Keratinocyte (primary cell): ENCODE results near the gene TPGS1. TPM values are rescaled to one million over a fixed set of nuclear protein-coding genes. Genes with fewer than 3 reads are reported as not detected.

Source experiments
- DNase-seq: peaks from one replicate; pipeline ENCODE4 v3.0.0-alpha.2; 2011; ENCODE audit warnings: low read depth, missing footprints, low spot score
- FAIRE-seq: peaks from 2 replicates; lab custom pipeline; 2011; peaks lifted over from hg19 to GRCh38; lab: Jason Lieb, UNC
- H2AFZ ChIP-seq: 2 replicates; pipeline ENCODE4 v1.6.0; 2012; ENCODE audit warnings: low read length, control low read depth, inconsistent platforms; ENCODE audit not compliant: control insufficient read depth
- H3K27ac ChIP-seq: 2 replicates; pipeline ENCODE4 v1.5.1; 2011; ENCODE audit warnings: low read length; ENCODE audit not compliant: control insufficient read depth, insufficient read depth
- H3K27me3 ChIP-seq: 3 replicates; pipeline ENCODE4 v1.6.0; 2011; ENCODE audit warnings: low read length; ENCODE audit not compliant: control insufficient read depth, insufficient read depth; ENCODE audit errors: extremely low read depth
- H3K36me3 ChIP-seq, 2 experiments: 2 replicates in 1 of 2; 3 replicates in 1 of 2; pipeline ENCODE4 v1.5.1; 2011; ENCODE audit warnings: low read length in 2 of 2, mild to moderate bottlenecking in 1 of 2; ENCODE audit not compliant: control insufficient read depth in 2 of 2, insufficient read depth in 2 of 2; ENCODE audit errors: extremely low read depth in 1 of 2
- H3K4me1 ChIP-seq: 3 replicates; pipeline ENCODE4 v1.5.1; 2011; ENCODE audit warnings: low read length; ENCODE audit not compliant: control insufficient read depth, insufficient read depth; ENCODE audit errors: extremely low read depth
- H3K4me2 ChIP-seq: 3 replicates; pipeline ENCODE4 v1.6.0; 2011; ENCODE audit warnings: low read depth, low read length; ENCODE audit not compliant: control insufficient read depth, insufficient read depth; ENCODE audit errors: extremely low read depth
- H3K4me3 ChIP-seq, 3 experiments: fragments of 200-600 bp in 1 of 3; sonication (generic) in 1 of 3; 2 replicates in 2 of 3; 3 replicates in 1 of 3; pipeline ENCODE4 v1.5.1; 2011 to 2016; ENCODE audit warnings: low read length in 3 of 3, mild to moderate bottlenecking in 3 of 3, control low read depth in 2 of 3, inconsistent platforms in 1 of 3, low read depth in 1 of 3, mixed read lengths in 1 of 3, mixed run types in 1 of 3, moderate library complexity in 1 of 3; ENCODE audit not compliant: control insufficient read depth in 2 of 3, insufficient read depth in 2 of 3; ENCODE audit errors: extremely low read depth in 1 of 3
- H3K79me2 ChIP-seq: 2 replicates; pipeline ENCODE4 v1.6.0; 2012; ENCODE audit warnings: low read length; ENCODE audit not compliant: control insufficient read depth, insufficient read depth
- H3K9ac ChIP-seq: 3 replicates; pipeline ENCODE4 v1.6.0; 2011; ENCODE audit warnings: low read length; ENCODE audit not compliant: control insufficient read depth, insufficient read depth; ENCODE audit errors: extremely low read depth
- H3K9me1 ChIP-seq: 3 replicates; pipeline ENCODE4 v1.6.0; 2011; ENCODE audit warnings: low read length; ENCODE audit not compliant: control insufficient read depth, insufficient read depth; ENCODE audit errors: extremely low read depth
- H3K9me3 ChIP-seq: 2 replicates; pipeline ENCODE4 v1.5.1; 2012; ENCODE audit warnings: low read depth, low read length; ENCODE audit not compliant: control insufficient read depth
- H4K20me1 ChIP-seq: 3 replicates; pipeline ENCODE4 v1.6.0; 2011; ENCODE audit warnings: low read length; ENCODE audit not compliant: control insufficient read depth, insufficient read depth; ENCODE audit errors: extremely low read depth
- EZH2 ChIP-seq: IDR thresholded peaks from one replicate; pipeline ENCODE4 v1.6.1; 2012; ENCODE audit warnings: inconsistent platforms, mild to moderate bottlenecking, low read length, moderate library complexity
- dilution Hi-C: fragments of 300-500 bp; cut with MboI; formaldehyde crosslinking; loops from one replicate; pipeline ENCODE4 v1.7.0; 2020; ENCODE audit warnings: low sequenced_read_pairs; ENCODE audit not compliant: extremely low pct_ligation_motif_present
- polyA plus RNA-seq, 5 experiments: library from polyadenylated mRNA; depleted of rRNA in 3 of 5; stranded (reverse) in 3 of 5; stranded (forward) in 1 of 5; unstranded in 1 of 5; fragments of >200 nt; gene quantifications; 1 replicate in 1 of 5; 2 replicates in 3 of 5; 3 replicates in 1 of 5; pipeline versions ENCODE4 v1.2.1 to v1.2.3, GENCODE V29; 2011 to 2012; ENCODE audit warnings: missing spikeins in 2 of 5, low read depth in 1 of 5, low replicate concordance in 1 of 5
- TF ChIP-seq, protein P1 (sequence below), 3 experiments: IDR thresholded peaks in 1 of 3; conservative IDR thresholded peaks in 1 of 3; optimal IDR thresholded peaks in 1 of 3; 2 replicates in 2 of 3; 3 replicates in 1 of 3; pipeline versions ENCODE3 to v1.5.1; 2011; ENCODE audit warnings: low read length in 3 of 3, mild to moderate bottlenecking in 3 of 3, moderate library complexity in 2 of 3, control low read depth in 1 of 3, inconsistent platforms in 1 of 3; ENCODE audit not compliant: insufficient read depth in 2 of 3; ENCODE audit errors: extremely low read depth in 1 of 3

TPGS1 gene
- polyA plus RNA-seq, 1 donor (not counting 4 experiments of a cell fraction or from before 2014, with no cell fraction given): 1.4 TPM

GRCh38 chr19:525857-526419, 18.6 kb downstream of the TPGS1 start:
- Histone ChIP-seq H3K36me3 (no peaks in the 10 kb centered on the region), H3K9ac (no peak overlapping the region), H3K27me3 (peaks cover 4% of the 10 kb centered on the region), H3K9me3 (no peaks in the 10 kb centered on the region), H3K4me3 (no peak overlapping the region), H3K4me2 (no peak overlapping the region), H3K79me2 (no peaks in the 10 kb centered on the region), H3K9me1 (no peaks in the 10 kb centered on the region), H4K20me1 (no peaks in the 10 kb centered on the region), H2AFZ (no peak overlapping the region), H3K4me1 (no peaks in the 10 kb centered on the region), H3K27ac (no peak overlapping the region)
- TF ChIP-seq, protein P1, sequence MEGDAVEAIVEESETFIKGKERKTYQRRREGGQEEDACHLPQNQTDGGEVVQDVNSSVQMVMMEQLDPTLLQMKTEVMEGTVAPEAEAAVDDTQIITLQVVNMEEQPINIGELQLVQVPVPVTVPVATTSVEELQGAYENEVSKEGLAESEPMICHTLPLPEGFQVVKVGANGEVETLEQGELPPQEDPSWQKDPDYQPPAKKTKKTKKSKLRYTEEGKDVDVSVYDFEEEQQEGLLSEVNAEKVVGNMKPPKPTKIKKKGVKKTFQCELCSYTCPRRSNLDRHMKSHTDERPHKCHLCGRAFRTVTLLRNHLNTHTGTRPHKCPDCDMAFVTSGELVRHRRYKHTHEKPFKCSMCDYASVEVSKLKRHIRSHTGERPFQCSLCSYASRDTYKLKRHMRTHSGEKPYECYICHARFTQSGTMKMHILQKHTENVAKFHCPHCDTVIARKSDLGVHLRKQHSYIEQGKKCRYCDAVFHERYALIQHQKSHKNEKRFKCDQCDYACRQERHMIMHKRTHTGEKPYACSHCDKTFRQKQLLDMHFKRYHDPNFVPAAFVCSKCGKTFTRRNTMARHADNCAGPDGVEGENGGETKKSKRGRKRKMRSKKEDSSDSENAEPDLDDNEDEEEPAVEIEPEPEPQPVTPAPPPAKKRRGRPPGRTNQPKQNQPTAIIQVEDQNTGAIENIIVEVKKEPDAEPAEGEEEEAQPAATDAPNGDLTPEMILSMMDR (optimal IDR thresholded peaks at IDR 0.05 in 1 of 3, IDR thresholded peaks at IDR 0.05 in 1 of 3, conservative IDR thresholded peaks at IDR 0.05 in 1 of 3; ENCODE audit: extremely low read depth in 1 of 3, insufficient read depth in 2 of 3, low read length in 3 of 3): no peak
- no peak for TF ChIP-seq EZH2
- FAIRE-seq (no peak), DNase-seq (no peak)
- dilution Hi-C loops: no loop called here

DNA sequence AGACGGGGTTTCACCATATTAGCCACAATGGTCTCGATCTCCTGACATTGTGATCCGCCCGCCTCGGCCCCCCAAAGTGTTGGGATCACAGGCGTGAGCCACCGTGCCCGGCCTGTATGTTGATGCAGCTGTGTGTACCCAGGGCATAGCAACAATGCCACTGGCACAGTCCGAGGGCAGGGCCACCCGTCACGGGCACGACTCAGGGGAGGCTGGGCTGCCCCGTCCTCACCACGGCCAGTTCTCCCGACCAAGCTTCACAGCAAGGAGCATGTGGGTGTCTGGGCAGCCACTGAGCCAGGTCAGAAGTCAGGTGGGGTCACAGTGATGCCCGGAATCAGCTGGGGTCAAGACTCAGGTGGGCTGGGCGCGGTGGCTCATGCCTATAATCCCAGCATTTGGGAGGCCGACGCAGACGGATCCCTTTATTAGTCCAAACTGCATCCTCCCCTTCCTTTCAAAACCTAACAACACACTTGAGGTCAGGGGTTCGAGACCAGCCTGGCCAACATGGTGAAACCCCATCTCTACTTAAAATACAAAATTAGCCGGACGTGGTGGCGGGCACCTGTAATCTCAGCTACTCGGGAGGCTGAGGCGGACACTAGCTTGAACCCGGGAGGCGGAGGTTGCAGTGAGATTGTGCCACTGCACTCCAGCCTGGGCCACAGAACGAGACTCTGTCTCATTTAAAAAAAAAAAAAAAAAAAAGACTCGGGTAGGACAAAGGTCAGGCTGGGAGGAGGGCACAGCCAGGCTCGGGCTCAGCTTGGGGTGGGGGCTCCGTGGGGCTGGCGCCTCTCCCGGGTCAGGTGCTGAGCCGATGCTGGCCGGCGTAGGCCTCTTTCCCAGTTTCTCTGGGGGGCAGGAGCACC, 23.1 kb downstream of the TPGS1 start:
- Histone ChIP-seq H3K79me2 (peaks cover 36% of the 10 kb centered on the region), H3K27me3 (peaks cover 2% of the 10 kb centered on the region), H3K36me3 (peaks cover 3 to 6% of the 10 kb centered on the region in 2 experiments), H3K4me2 (peak overlapping the region; percentile 80), H3K4me1 (peaks cover 13% of the 10 kb centered on the region), H3K27ac (no peak overlapping the region), H3K9ac (peak overlapping the region; percentile 74), H3K4me3 (peak overlapping the region; percentile 67 to 83 (median 76)), H4K20me1 (peaks cover 17% of the 10 kb centered on the region), H3K9me3 (no peaks in the 10 kb centered on the region), H2AFZ (peak overlapping the region; percentile 92), H3K9me1 (peaks cover 4% of the 10 kb centered on the region)
- DNase-seq: no peak
- dilution Hi-C loops: no loop called here
- FAIRE-seq: no peak
- TF ChIP-seq, protein P1 (optimal IDR thresholded peaks at IDR 0.05 in 1 of 3, IDR thresholded peaks at IDR 0.05 in 1 of 3, conservative IDR thresholded peaks at IDR 0.05 in 1 of 3; ENCODE audit: extremely low read depth in 1 of 3, insufficient read depth in 2 of 3, low read length in 3 of 3): no peak
- TF ChIP-seq EZH2: no peak
